AG09309 (cell line): ENCODE results near the gene DIPK1C.
"Not testable (repeated sequence)": the region's sequence is repeated elsewhere in the genome, so short reads cannot be mapped to it uniquely, and the experiment has no call there.

ENCODE experiments used
- DNase-seq: peaks from one replicate; pipeline ENCODE4 v3.0.0-alpha.2; 2010; ENCODE audit warnings: low read depth
- H3K4me3 ChIP-seq: 2 replicates; pipeline ENCODE4 v1.5.1; 2011; ENCODE audit warnings: mild to moderate bottlenecking, low read depth, low read length, moderate library complexity; ENCODE audit not compliant: control insufficient read depth
- CTCF ChIP-seq: IDR thresholded peaks from 2 replicates; pipeline ENCODE4 v1.5.1; 2011; ENCODE audit warnings: mild to moderate bottlenecking, low read depth, low read length, inconsistent platforms; ENCODE audit not compliant: insufficient read depth, control insufficient read depth; ENCODE audit errors: missing control alignments

The DIPK1C gene

DNA sequence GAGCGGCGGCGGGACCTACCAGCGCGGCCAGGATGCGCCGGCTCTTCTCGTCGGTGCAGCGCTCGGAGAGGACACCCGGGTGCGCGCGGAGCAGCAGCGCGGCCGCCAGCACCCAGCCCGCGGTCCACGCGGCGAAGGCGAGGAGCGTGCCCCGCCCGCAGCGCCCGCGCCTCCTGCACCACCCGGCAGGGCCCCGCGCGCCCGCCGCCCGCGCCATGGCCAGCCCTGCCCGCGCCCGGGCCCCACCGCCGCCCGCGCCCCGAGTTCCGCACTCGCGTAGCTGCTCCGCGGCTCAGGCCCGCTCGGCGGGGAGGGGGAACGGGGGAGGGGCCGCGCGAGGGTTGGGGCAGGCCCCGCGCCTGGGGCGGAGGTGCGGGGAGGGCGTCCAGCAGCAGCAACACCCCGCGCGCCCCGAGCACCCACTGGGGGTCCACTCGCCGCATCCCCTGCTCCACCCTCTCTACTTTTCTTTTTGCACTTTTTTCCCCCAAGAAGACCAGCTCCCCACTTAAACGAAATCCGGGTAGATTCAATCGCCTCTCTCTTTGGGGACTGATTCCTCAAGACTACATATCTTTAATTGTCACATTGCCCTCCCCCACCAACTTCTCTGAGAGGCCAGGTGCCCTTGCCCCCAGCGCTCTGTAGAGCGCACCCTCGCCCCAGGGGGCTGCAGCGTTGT, at the start of gene DIPK1C:
Gene DIPK1C (minus strand): TSS at position 266 of the 682 bp plus-strand sequence. CDS start 49 bp downstream, at position 217.
- DNase-seq = no peak
- H3K4me3 ChIP-seq = no peak within 1 kb of the TSS
- no peak for TF ChIP-seq CTCF

DNA sequence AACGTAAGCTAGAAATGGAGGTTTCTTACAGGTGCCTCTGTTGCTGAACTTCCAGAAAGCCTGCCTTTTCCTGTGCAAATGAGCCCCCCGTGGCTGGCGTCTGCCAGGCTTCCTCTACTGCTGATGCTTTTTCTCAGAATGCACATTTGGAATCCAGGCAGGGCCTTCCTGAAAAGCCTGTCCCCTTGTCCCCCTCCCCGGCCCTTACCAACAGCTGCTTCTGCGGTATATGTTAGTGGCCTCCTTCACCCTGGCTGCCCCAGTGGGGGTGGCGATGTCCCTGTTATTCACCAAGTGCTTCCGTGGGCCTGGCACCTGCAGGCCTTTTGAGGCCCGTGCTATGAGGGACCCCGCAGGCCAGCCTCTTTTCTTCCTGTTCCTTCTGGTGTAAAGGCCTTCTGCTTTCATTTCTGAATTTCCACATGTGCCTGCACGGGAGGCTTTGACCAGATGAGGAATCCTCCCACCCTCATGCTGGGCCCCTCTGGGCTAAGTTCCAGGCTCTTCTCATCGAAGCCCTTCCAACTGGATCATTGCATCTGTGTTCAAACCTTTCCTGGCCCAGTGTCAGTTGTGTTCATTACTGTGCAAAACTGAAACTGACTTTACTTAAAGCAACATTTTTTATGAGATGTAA, 49.5 kb upstream of the DIPK1C start:
- no peak for TF ChIP-seq CTCF
- DNase-seq = no peak

DNA sequence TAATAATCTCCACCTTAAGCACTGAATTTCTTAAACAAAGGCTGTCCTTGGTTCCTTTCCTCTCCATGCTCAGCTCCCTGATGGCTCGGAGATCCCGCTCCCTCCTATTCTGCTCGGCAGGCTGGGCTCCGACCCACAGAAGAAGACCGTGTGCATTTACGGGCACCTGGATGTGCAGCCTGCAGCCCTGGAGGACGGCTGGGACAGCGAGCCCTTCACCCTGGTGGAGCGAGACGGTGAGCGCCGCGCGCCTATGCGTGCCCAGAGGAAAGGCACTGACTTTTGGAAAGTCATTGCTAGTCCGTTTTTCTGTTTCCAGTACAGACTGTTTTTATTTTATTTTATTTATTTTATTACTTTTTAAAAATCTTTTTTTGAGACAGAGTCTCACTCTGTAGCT, 48.7 kb upstream of the DIPK1C start:
- no peak for DNase-seq
- TF ChIP-seq CTCF = no peak
- no peak overlapping the region for H3K4me3 ChIP-seq

More for the DNA sequence above, 49.5 kb upstream of the DIPK1C start:
- no peak overlapping the region for H3K4me3 ChIP-seq

DNA sequence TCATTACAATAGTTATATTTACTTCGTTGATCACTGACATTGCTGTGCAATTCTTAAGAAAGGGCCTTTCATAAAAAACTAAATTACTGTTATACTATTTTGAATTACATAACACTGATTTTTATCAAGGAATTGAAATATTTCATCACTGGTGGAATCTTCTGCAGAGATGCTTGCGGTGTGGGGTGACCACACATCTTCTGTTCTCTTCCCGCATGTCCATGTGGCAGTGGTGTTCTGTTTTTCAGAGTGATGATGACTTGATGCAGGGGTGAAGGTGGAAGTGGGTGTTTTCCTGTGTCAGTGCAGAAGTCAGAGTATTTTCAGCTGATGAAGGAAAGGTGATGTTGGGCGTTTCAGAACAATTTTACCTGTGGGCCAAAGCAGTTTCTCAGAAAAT, 46.0 kb upstream of the DIPK1C start:
- TF ChIP-seq CTCF = no peak
- DNase-seq = no peak
- H3K4me3 ChIP-seq = no peak overlapping the region

GRCh38 chr18:74501386-74501785, 44.3 kb upstream of the DIPK1C start:
- no peak for TF ChIP-seq CTCF
- H3K4me3 ChIP-seq = no peak overlapping the region

DNA sequence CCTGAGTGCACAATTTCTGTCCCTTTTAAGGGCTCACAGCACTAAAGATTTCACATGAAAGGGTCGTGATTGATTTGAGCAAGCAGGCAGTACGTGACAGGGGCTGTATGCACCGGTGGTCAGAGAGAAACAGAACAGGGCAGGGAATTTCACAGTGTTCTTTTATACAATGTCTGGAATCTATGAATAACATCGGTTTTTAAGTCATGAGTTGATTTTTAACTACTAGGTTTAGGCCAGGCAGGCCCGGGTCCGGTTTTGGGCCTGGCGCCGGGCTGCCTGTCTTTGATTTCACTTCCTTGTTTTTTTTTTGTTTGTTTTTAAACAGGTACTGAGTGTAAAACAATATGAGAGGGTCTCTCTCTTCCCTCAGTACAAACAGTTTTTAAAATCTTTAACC, 43.7 kb upstream of the DIPK1C start:
- H3K4me3 ChIP-seq, DNase-seq: not testable (repeated sequence)

More at GRCh38 chr18:74501386-74501785, 44.3 kb upstream of the DIPK1C start:
- no peak for DNase-seq

DNA sequence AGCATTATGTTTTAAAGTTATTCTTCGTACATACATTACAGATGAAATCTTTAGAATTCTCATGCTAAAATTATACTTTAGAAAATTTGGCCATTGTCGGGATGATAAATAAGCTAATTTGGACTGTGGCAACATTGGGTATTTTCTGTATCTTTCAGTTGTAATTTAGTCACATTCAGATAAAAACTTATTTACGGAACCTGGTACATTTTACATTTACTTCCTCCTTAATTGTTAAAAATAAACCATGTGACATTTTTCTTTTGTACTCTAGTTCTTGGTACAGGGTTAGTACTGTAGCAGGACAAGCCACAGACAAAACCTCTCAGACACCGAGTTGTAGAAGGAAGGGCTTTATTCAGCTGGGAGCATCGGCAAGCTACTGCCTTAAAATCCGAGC, 43.3 kb upstream of the DIPK1C start:
- no peak for TF ChIP-seq CTCF
- no peak for DNase-seq
- H3K4me3 ChIP-seq = no peak overlapping the region
